ENCODE data around the gene CHRDL2. TPM values are rescaled to one million over a fixed set of nuclear protein-coding genes. Genes with fewer than 3 reads are reported as not detected.

Gene CHRDL2
- total and polyA plus RNA-seq, 2 of the 4 experiments (the other 2 are of a cell fraction) = 0.80 TPM; not detected in 1

- ATAC-seq (ENCODE audit: low read depth) (no peak), DNase-seq (no peak)
- POLR2A ChIA-PET (ENCODE audit: unreplicated experiment) = no interaction called here
- Histone ChIP-seq H3K27ac (ENCODE audit: insufficient read depth, low read length) (no peak overlapping the region), H2BK120ac (ENCODE audit: low read depth, low read length) (no peak overlapping the region), H3K18ac (ENCODE audit: low read depth, low read length) (no peak overlapping the region), H2BK20ac (ENCODE audit: low read depth, low read length) (no peak overlapping the region), H3K9ac (ENCODE audit: low read depth, low read length) (no peak overlapping the region), H4K91ac (ENCODE audit: insufficient read depth, low read depth, low read length) (no peak overlapping the region), H3K36me3 (ENCODE audit: control insufficient read depth, insufficient read depth, low read length) (no peaks in the 10 kb centered on the region), H3K4me2 (ENCODE audit: low read depth, low read length) (no peak overlapping the region), H4K20me1 (ENCODE audit: insufficient read depth, low read length) (peaks cover 75% of the 10 kb centered on the region), H3K79me1 (ENCODE audit: low read depth in 1 of 2, low read length in 2 of 2) (peaks cover 55 to 78% of the 10 kb centered on the region in 2 experiments), H3K4ac (ENCODE audit: low read depth, low read length) (no peak overlapping the region), H3K4me3 (ENCODE audit: insufficient read depth, low read depth, low read length) (no peak overlapping the region), H3K9me3 (ENCODE audit: control insufficient read depth, insufficient read depth, low read length) (no peaks in the 10 kb centered on the region), H3K23ac (ENCODE audit: low read depth, low read length) (no peak overlapping the region), H3K27me3 (ENCODE audit: control insufficient read depth, insufficient read depth, low read length) (no peaks in the 10 kb centered on the region), H3K56ac (ENCODE audit: extremely low read depth, insufficient read depth, low read length) (no peak overlapping the region), H4K8ac (ENCODE audit: low read depth in 2 of 2, low read length in 2 of 2) (no peak overlapping the region), H2AK9ac (replicated peaks; ENCODE audit: low read depth, low read length, poor library complexity) (no peak overlapping the region), H2BK5ac (ENCODE audit: low read depth, low read length, poor library complexity, severe bottlenecking) (no peak overlapping the region), H2BK15ac (ENCODE audit: low read depth, low read length) (no peak overlapping the region), H3K4me1 (ENCODE audit: control insufficient read depth, insufficient read depth, low read length) (peaks cover 23% of the 10 kb centered on the region), H3K14ac (replicated peaks; ENCODE audit: low read depth, low read length) (no peak overlapping the region), H2AK5ac (ENCODE audit: low read depth, low read length) (no peak overlapping the region), H2AFZ (replicated peaks; ENCODE audit: low read length, poor library complexity) (no peak overlapping the region), H3K9me1 (ENCODE audit: insufficient read depth, low read length) (peaks cover 13% of the 10 kb centered on the region), H4K5ac (ENCODE audit: low read depth, low read length) (no peak overlapping the region)
- dilution Hi-C loops (cut with HindIII; ENCODE audit: low sequenced_read_pairs, unreplicated experiment) = no loop called here
- TF ChIP-seq CEBPB (IDR thresholded peaks at IDR 0.05; ENCODE audit: low read depth, low read length) (no peak), MXI1 (IDR thresholded peaks at IDR 0.05; ENCODE audit: borderline replicate concordance, low read depth, low read length) (no peak), ELK1 (IDR thresholded peaks at IDR 0.05; ENCODE audit: borderline replicate concordance, low read depth, low read length) (no peak), RFX5 (IDR thresholded peaks at IDR 0.05; ENCODE audit: low read depth, low read length) (no peak), NFE2L2 (IDR thresholded peaks at IDR 0.05; ENCODE audit: low read depth, low read length) (no peak)
- BruUV-seq (replicated peaks) = no TSS peak
- in situ Hi-C loops (cut with MboI; ENCODE audit: low sequenced_read_pairs) = no loop called here
- 100% methylated on average over 1 of the region's 6 CpGs; no CpG with 5 or more reads in 1 of the 2 experiments for WGBS, 2 experiments (ENCODE audit: extremely low coverage in 2 of 2, insufficient read length in 1 of 2)
- intact Hi-C loops (cut with micrococcal nuclease) = no loop called here
- CTCF ChIA-PET = no interaction called here
These were observed 47.4 kb upstream of the CHRDL2 start for GRCh38 chr11:74778581-74778980.
